ENCODE data around the gene FGFR4.

The FGFR4 gene

GRCh38 chr5:177085985-177086653 is 596 bp upstream of the FGFR4 start:
- no peak for DNase-seq

DNA sequence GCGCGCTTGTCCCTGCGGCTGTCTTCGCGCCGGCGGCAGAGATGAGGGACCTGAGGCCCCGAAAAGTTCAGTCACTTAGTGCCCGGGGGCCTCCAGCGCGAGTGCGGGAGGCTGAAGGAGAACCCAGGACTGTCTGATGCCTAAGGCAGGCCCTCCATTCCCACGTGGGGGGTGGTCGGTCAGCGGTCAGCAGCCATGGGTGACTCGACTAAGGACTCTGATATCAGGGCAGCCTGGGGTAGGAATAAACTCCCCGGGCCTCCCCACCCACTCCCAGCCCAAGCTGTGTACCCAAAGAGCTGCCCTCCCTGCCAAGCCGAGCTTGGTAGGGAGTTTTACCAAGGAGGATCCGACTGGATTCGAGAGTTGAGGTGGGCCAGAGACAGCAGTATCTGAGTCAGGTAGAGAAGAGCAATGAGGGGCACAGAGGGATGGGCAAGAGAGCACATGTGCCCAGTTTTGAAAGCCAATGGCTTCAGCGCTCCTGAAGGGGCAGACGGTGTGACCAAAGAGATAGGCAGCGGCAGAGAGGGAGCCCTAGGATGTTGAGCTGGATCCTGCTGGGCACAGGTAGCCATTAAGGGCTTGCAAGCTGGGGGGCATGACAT is 787 bp downstream of the FGFR4 start:
- no peak for DNase-seq

- DNase-seq: no peak
Observed at GRCh38 chr5:177089127-177089526, 2.4 kb downstream of the FGFR4 start.

DNA sequence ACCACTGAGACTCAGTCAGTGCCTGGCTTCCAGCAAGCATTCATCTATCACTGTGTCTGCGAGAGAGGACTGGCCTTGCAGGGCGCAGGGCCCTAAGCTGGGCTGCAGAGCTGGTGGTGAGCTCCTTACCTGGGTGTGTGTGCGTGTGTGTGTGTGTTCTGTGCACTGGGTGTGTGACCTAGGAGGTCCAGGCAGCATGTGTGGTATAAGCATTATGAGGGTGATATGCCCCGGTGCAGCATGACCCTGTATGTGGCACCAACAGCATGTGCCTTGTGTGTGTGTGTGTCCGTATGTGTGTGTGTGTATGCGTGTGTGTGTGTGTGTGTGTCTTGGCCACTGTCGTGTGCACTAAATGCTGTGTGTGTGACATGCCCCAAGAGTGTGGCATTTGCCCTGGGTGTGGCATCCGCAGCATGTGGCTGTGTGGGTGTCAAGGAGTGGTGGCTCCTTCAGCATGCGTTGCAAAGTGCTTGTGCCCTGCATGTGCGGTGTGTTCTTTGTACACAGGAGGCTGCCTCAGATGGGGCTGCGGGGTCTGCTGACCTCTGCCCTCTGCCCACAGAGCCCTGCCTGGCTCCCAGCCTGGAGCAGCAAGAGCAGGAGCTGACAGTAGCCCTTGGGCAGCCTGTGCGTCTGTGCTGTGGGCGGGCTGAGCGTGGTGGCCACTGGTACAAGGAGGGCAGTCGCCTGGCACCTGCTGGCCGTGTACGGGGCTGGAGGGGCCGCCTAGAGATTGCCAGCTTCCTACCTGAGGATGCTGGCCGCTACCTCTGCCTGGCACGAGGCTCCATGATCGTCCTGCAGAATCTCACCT is 3.3 kb downstream of the FGFR4 start:
- no peak for DNase-seq

DNA sequence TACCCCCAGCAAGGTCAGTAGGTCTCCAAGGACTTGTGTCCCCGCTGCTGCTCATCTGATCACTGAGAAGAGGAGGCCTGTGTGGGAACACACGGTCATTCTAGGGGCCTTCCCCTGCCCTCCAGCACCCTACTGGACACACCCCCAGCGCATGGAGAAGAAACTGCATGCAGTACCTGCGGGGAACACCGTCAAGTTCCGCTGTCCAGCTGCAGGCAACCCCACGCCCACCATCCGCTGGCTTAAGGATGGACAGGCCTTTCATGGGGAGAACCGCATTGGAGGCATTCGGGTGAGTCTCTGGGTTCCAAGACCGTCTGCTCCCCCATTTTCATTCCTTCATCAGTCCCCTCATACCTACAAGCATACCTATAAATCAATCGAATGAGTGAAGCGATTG is 4.1 kb downstream of the FGFR4 start:
- DNase-seq: no peak

GRCh38 chr5:177091232-177091631 is 4.5 kb downstream of the FGFR4 start:
- no peak for DNase-seq

DNA sequence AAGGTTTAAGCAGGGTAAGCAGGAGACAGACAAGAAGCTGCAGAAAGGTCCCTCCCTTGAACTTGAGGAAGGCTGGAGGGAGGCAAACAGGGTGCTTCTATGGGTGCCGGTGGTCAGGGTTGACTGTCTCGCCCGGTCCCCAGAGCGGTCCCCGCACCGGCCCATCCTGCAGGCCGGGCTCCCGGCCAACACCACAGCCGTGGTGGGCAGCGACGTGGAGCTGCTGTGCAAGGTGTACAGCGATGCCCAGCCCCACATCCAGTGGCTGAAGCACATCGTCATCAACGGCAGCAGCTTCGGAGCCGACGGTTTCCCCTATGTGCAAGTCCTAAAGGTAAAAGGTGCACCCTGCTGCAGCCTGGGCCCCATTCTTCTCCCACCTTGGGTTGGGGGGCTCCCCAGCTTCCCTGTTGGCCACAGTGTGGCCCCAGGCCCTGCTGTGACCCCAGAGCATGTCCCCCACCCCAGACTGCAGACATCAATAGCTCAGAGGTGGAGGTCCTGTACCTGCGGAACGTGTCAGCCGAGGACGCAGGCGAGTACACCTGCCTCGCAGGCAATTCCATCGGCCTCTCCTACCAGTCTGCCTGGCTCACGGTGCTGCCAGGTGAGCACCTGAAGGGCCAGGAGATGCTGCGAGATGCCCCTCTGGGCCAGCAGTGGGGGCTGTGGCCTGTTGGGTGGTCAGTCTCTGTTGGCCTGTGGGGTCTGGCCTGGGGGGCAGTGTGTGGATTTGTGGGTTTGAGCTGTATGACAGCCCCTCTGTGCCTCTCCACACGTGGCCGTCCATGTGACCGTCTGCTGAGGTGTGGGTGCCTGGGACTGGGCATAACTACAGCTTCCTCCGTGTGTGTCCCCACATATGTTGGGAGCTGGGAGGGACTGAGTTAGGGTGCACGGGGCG is 5.7 kb downstream of the FGFR4 start:
- DNase-seq: no peak

- DNase-seq: no peak
Observed at GRCh38 chr5:177093082-177093712, 6.5 kb downstream of the FGFR4 start.

GRCh38 chr5:177093803-177094202 is 7.1 kb downstream of the FGFR4 start:
- DNase-seq: no peak

- DNase-seq: no peak
Observed at GRCh38 chr5:177094224-177095087, 7.7 kb downstream of the FGFR4 start.

DNA sequence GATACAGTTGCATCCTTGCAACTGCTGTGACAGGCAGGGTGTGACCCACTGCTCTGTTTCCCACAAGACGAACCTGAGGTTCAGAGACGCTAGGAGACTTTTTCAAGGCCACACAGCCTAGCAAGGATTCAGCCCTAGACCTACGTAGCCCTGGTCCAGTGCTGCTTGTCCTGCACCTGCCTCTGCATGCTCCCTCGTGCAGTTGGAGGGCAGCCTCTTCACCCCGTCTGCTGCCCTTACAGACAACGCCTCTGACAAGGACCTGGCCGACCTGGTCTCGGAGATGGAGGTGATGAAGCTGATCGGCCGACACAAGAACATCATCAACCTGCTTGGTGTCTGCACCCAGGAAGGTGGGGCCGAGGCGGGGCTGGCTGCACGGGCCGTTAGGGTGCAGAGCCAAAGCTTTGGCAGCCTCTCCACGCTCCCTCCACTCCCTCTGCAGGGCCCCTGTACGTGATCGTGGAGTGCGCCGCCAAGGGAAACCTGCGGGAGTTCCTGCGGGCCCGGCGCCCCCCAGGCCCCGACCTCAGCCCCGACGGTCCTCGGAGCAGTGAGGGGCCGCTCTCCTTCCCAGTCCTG is 8.5 kb downstream of the FGFR4 start:
- no peak for DNase-seq

GRCh38 chr5:177096162-177097015 is 9.7 kb downstream of the FGFR4 start:
- no peak for DNase-seq

- DNase-seq: no peak
Observed at GRCh38 chr5:177097016-177097985, 10.6 kb downstream of the FGFR4 start.

- DNase-seq: no peak
Observed at GRCh38 chr5:177098120-177098469, 11.4 kb downstream of the FGFR4 start.

GRCh38 chr5:177098470-177099141 is 11.9 kb downstream of the FGFR4 start:
- DNase-seq: no peak

- DNase-seq: no peak
Observed at GRCh38 chr5:177099422-177100093, 12.8 kb downstream of the FGFR4 start.

DNA sequence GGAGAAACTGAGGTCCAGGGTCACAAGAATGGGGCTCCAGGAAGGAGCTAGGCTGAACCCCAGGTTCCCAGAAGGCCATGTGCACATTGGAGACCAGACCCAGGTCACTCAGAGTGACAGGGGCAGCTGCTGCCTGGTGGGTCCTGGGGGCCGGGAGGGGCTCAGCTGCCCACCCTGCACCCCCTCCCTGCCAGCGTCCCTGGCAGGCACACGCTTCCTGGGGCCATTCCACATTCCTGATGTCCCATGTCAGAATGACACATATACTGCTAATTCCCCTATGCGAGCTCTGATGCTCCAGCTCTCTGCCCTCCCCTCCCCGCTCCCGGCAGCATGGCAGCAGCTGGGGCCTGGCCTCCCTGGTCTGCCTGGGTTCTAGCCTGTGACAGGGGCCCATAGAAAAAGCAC is 14.0 kb downstream of the FGFR4 start:
- no peak for DNase-seq

Measured in activated naive CD4-positive, alpha-beta T cell treated with anti-CD3 and anti-CD28 coated beads, Interleukin-2, amount 50 U/mL, for 16 hours (primary cell).